CD8-positive, alpha-beta memory T cell (primary cell): ENCODE data around the gene PITX1. TPM values are rescaled to one million over a fixed set of nuclear protein-coding genes. Genes with fewer than 3 reads are reported as not detected.
A peak's percentile ranks its signal among the peaks of the same experiment; 100 is the strongest.

ENCODE experiments used
- CTCF ChIA-PET: fragments of 350-600 bp; sonication (Branson Sonifier 250); formaldehyde crosslinking; loops from one replicate; lab custom pipeline; 2021; ENCODE audit warnings: antibody characterized with exemption; lab: Charles Lee
- POLR2A ChIA-PET: fragments of 350-600 bp; sonication (Branson Sonifier 250); formaldehyde crosslinking; loops from one replicate; lab custom pipeline; 2021; ENCODE audit warnings: antibody characterized with exemption; lab: Charles Lee
- DNase-seq, 5 donors: peaks; one replicate each; pipeline versions ENCODE4 v3.0.0 to v3.0.0-alpha.2; 2020 to 2022; ENCODE audit warnings: mixed read lengths in 1 of 5
- H3K27ac ChIP-seq: one replicate; pipeline ENCODE4 v1.7.0; 2013; ENCODE audit warnings: low read depth, mild to moderate bottlenecking, low read length, moderate library complexity
- H3K27me3 ChIP-seq: 2 replicates; pipeline ENCODE4 v1.7.0; 2013; ENCODE audit warnings: low read length, mild to moderate bottlenecking; ENCODE audit not compliant: insufficient read depth, poor library complexity, severe bottlenecking
- H3K36me3 ChIP-seq: 2 replicates; pipeline ENCODE4 v1.7.0; 2013; ENCODE audit warnings: mild to moderate bottlenecking, low read length, moderate library complexity; ENCODE audit not compliant: insufficient read depth
- H3K4me1 ChIP-seq: 2 replicates; pipeline ENCODE4 v1.7.0; 2013; ENCODE audit warnings: mild to moderate bottlenecking, low read length, moderate library complexity; ENCODE audit not compliant: insufficient read depth
- H3K4me3 ChIP-seq: 2 replicates; pipeline ENCODE4 v1.7.0; 2013; ENCODE audit warnings: mild to moderate bottlenecking, low read length
- H3K9me3 ChIP-seq: 2 replicates; pipeline ENCODE4 v1.7.0; 2013; ENCODE audit warnings: mild to moderate bottlenecking, low read length
- H3K27ac Mint-ChIP-seq, 8 donors: one replicate each; pipeline ENCODE4 v1.8.0; 2020 to 2021; ENCODE audit warnings: mixed read lengths in 8 of 8, mild to moderate bottlenecking in 6 of 8, inconsistent platforms in 3 of 8, moderate library complexity in 3 of 8
- H3K27me3 Mint-ChIP-seq, 2 donors: one replicate each; pipeline ENCODE4 v1.8.0; 2020 to 2021; ENCODE audit warnings: mixed read lengths in 2 of 2, mild to moderate bottlenecking in 1 of 2, moderate library complexity in 1 of 2
- H3K36me3 Mint-ChIP-seq, 3 donors: one replicate each; pipeline ENCODE4 v1.8.0; 2020 to 2021; ENCODE audit warnings: mixed read lengths in 3 of 3, inconsistent platforms in 1 of 3, mild to moderate bottlenecking in 1 of 3
- H3K4me1 Mint-ChIP-seq, 3 donors: one replicate each; pipeline ENCODE4 v1.8.0; 2020 to 2021; ENCODE audit warnings: mixed read lengths in 3 of 3, inconsistent platforms in 1 of 3, mild to moderate bottlenecking in 1 of 3
- H3K4me3 Mint-ChIP-seq, 7 donors: one replicate each; pipeline ENCODE4 v1.8.0; 2020 to 2021; ENCODE audit warnings: mixed read lengths in 7 of 7, mild to moderate bottlenecking in 6 of 7, moderate library complexity in 4 of 7, inconsistent platforms in 2 of 7
- H3K9me3 Mint-ChIP-seq, 5 donors: one replicate each; pipeline ENCODE4 v1.8.0; 2020 to 2022; ENCODE audit warnings: mixed read lengths in 5 of 5, mild to moderate bottlenecking in 3 of 5, moderate library complexity in 2 of 5, inconsistent platforms in 1 of 5
- polyA plus RNA-seq: library from polyadenylated mRNA; unstranded; fragments of 300-500 nt; fragmentation: Illumina TruSeq; gene quantifications from one replicate; pipeline ENCODE4 v1.2.3, GENCODE V29; 2021
- total RNA-seq, 2 experiments: library from RNA; stranded (reverse); gene quantifications; one replicate each; pipeline ENCODE4 v1.2.3, GENCODE V29; 2021

PITX1 gene
- total and polyA plus RNA-seq, 3 experiments from 2014 or later: not detected

- no peak for DNase-seq
- H3K27ac Mint-ChIP-seq: no peak overlapping the region
- H3K27ac ChIP-seq: no peak overlapping the region
- no peaks in the 10 kb centered on the region for H3K36me3 ChIP-seq
- peaks cover 20 to 40% of the 10 kb centered on the region in 2 donors for H3K27me3 Mint-ChIP-seq
- no peaks in the 10 kb centered on the region for H3K27me3 ChIP-seq
- no peaks in the 10 kb centered on the region for H3K36me3 Mint-ChIP-seq
- ChIA-PET POLR2A (no interaction called here), CTCF (interaction anchor here (1.0 kb wide), 1 partner anchor 11 kb away, joined by 3 read pairs; no protein-coding TSS in a partner anchor)
- no peak overlapping the region for H3K4me3 ChIP-seq
- no peaks in the 10 kb centered on the region for H3K4me1 Mint-ChIP-seq
- H3K4me1 ChIP-seq: no peaks in the 10 kb centered on the region
- no peak overlapping the region for H3K4me3 Mint-ChIP-seq
- no peaks in the 10 kb centered on the region for H3K9me3 ChIP-seq
- H3K9me3 Mint-ChIP-seq: no peaks in the 10 kb centered on the region
Observed at GRCh38 chr5:135059000-135059923, 25.2 kb upstream of the PITX1 start.

GRCh38 chr5:135058331-135058732 is 24.3 kb upstream of the PITX1 start:
- Mint-ChIP-seq H3K27ac (no peak overlapping the region), H3K4me1 (peaks cover 0 to 4% (median 0%) of the 10 kb centered on the region in 3 donors), H3K9me3 (no peaks in the 10 kb centered on the region), H3K36me3 (no peaks in the 10 kb centered on the region), H3K4me3 (no peak overlapping the region), H3K27me3 (peaks cover 20 to 43% of the 10 kb centered on the region in 2 donors)
- no peak for DNase-seq
- no peak overlapping the region for H3K4me3 ChIP-seq
- CTCF ChIA-PET: no interaction called here
- H3K9me3 ChIP-seq: no peaks in the 10 kb centered on the region
- no peaks in the 10 kb centered on the region for H3K4me1 ChIP-seq
- POLR2A ChIA-PET: no interaction called here
- no peak overlapping the region for H3K27ac ChIP-seq
- H3K27me3 ChIP-seq: no peaks in the 10 kb centered on the region
- no peaks in the 10 kb centered on the region for H3K36me3 ChIP-seq

- Mint-ChIP-seq H3K27ac (no peak overlapping the region), H3K36me3 (no peaks in the 10 kb centered on the region), H3K4me1 (peaks cover 0 to 4% (median 0%) of the 10 kb centered on the region in 3 donors), H3K4me3 (no peak overlapping the region), H3K27me3 (peaks cover 19 to 44% of the 10 kb centered on the region in 2 donors), H3K9me3 (no peaks in the 10 kb centered on the region)
- no peaks in the 10 kb centered on the region for H3K27me3 ChIP-seq
- no peaks in the 10 kb centered on the region for H3K9me3 ChIP-seq
- no peaks in the 10 kb centered on the region for H3K36me3 ChIP-seq
- no peak for DNase-seq
- ChIA-PET POLR2A (no interaction called here), CTCF (no interaction called here)
- H3K27ac ChIP-seq: no peak overlapping the region
- no peaks in the 10 kb centered on the region for H3K4me1 ChIP-seq
- H3K4me3 ChIP-seq: no peak overlapping the region
Observed at GRCh38 chr5:135057233-135057632, 23.2 kb upstream of the PITX1 start.

- H3K9me3 Mint-ChIP-seq: no peaks in the 10 kb centered on the region
- no peak overlapping the region for H3K4me3 ChIP-seq
- H3K27me3 ChIP-seq: no peaks in the 10 kb centered on the region
- CTCF ChIA-PET: no interaction called here
- H3K4me1 ChIP-seq: no peaks in the 10 kb centered on the region
- H3K4me3 Mint-ChIP-seq: no peak overlapping the region
- H3K36me3 Mint-ChIP-seq: no peaks in the 10 kb centered on the region
- POLR2A ChIA-PET: no interaction called here
- peaks cover 0 to 4% (median 0%) of the 10 kb centered on the region in 3 donors for H3K4me1 Mint-ChIP-seq
- H3K36me3 ChIP-seq: no peaks in the 10 kb centered on the region
- H3K27ac ChIP-seq: no peak overlapping the region
- no peak for DNase-seq
- no peaks in the 10 kb centered on the region for H3K9me3 ChIP-seq
- peak overlapping the region in 1 of 8 donors; percentile 59 for H3K27ac Mint-ChIP-seq
- peaks cover 19 to 51% of the 10 kb centered on the region in 2 donors for H3K27me3 Mint-ChIP-seq
Observed at GRCh38 chr5:135056316-135057030, 22.4 kb upstream of the PITX1 start.

GRCh38 chr5:135055396-135055795 is 21.4 kb upstream of the PITX1 start:
- Histone ChIP-seq H3K9me3 (no peaks in the 10 kb centered on the region), H3K27me3 (no peaks in the 10 kb centered on the region), H3K27ac (no peak overlapping the region), H3K36me3 (no peaks in the 10 kb centered on the region), H3K4me1 (no peaks in the 10 kb centered on the region), H3K4me3 (no peak overlapping the region)
- ChIA-PET CTCF (no interaction called here), POLR2A (no interaction called here)
- no peaks in the 10 kb centered on the region for H3K36me3 Mint-ChIP-seq
- H3K9me3 Mint-ChIP-seq: no peaks in the 10 kb centered on the region
- no peak overlapping the region for H3K4me3 Mint-ChIP-seq
- H3K27me3 Mint-ChIP-seq: peaks cover 25 to 52% of the 10 kb centered on the region in 2 donors
- peaks cover 0 to 4% (median 0%) of the 10 kb centered on the region in 3 donors for H3K4me1 Mint-ChIP-seq
- H3K27ac Mint-ChIP-seq: no peak overlapping the region
- no peak for DNase-seq

- Mint-ChIP-seq H3K36me3 (no peaks in the 10 kb centered on the region), H3K9me3 (no peaks in the 10 kb centered on the region), H3K27ac (no peak overlapping the region), H3K4me3 (no peak overlapping the region), H3K4me1 (peaks cover 0 to 4% (median 0%) of the 10 kb centered on the region in 3 donors), H3K27me3 (peaks cover 28 to 52% of the 10 kb centered on the region in 2 donors)
- Histone ChIP-seq H3K36me3 (no peaks in the 10 kb centered on the region), H3K4me3 (no peak overlapping the region), H3K4me1 (no peaks in the 10 kb centered on the region), H3K27me3 (no peaks in the 10 kb centered on the region), H3K9me3 (no peaks in the 10 kb centered on the region), H3K27ac (no peak overlapping the region)
- no peak for DNase-seq
- CTCF ChIA-PET: no interaction called here
- POLR2A ChIA-PET: no interaction called here
Observed at GRCh38 chr5:135054546-135054945, 20.5 kb upstream of the PITX1 start.

- no peak overlapping the region for H3K4me3 ChIP-seq
- H3K36me3 Mint-ChIP-seq: no peaks in the 10 kb centered on the region
- H3K27me3 Mint-ChIP-seq: peaks cover 26 to 57% of the 10 kb centered on the region in 2 donors
- peaks cover 0 to 4% (median 0%) of the 10 kb centered on the region in 3 donors for H3K4me1 Mint-ChIP-seq
- no peak overlapping the region for H3K4me3 Mint-ChIP-seq
- CTCF ChIA-PET: no interaction called here
- POLR2A ChIA-PET: no interaction called here
- H3K9me3 ChIP-seq: no peaks in the 10 kb centered on the region
- H3K27ac ChIP-seq: no peak overlapping the region
- H3K27ac Mint-ChIP-seq: no peak overlapping the region
- no peaks in the 10 kb centered on the region for H3K36me3 ChIP-seq
- no peaks in the 10 kb centered on the region for H3K9me3 Mint-ChIP-seq
- DNase-seq: no peak
- H3K4me1 ChIP-seq: no peaks in the 10 kb centered on the region
- H3K27me3 ChIP-seq: no peaks in the 10 kb centered on the region
Observed at GRCh38 chr5:135053989-135054388, 20.0 kb upstream of the PITX1 start.

GRCh38 chr5:135053278-135053677 is 19.2 kb upstream of the PITX1 start:
- H3K9me3 Mint-ChIP-seq: no peaks in the 10 kb centered on the region
- no peak overlapping the region for H3K27ac Mint-ChIP-seq
- ChIA-PET POLR2A (no interaction called here), CTCF (no interaction called here)
- Histone ChIP-seq H3K4me1 (no peaks in the 10 kb centered on the region), H3K36me3 (no peaks in the 10 kb centered on the region), H3K27ac (no peak overlapping the region), H3K27me3 (no peaks in the 10 kb centered on the region), H3K9me3 (no peaks in the 10 kb centered on the region), H3K4me3 (no peak overlapping the region)
- H3K4me1 Mint-ChIP-seq: peaks cover 0 to 4% (median 0%) of the 10 kb centered on the region in 3 donors
- no peaks in the 10 kb centered on the region for H3K36me3 Mint-ChIP-seq
- peaks cover 24 to 53% of the 10 kb centered on the region in 2 donors for H3K27me3 Mint-ChIP-seq
- H3K4me3 Mint-ChIP-seq: no peak overlapping the region
- no peak for DNase-seq
